ENCODE measurements around the gene SPINK9. TPM values are rescaled to one million over a fixed set of nuclear protein-coding genes. Genes with fewer than 3 reads are reported as not detected.

Gene SPINK9
- total RNA-seq, 1 donor from 2014 or later, result not detected

GRCh38 chr5:148309746-148310145, 25.6 kb upstream of the SPINK9 start:
- H3K4me3 Mint-ChIP-seq (ENCODE audit: unreplicated experiment), result no peak overlapping the region
- H3K27me3 ChIP-seq (ENCODE audit: insufficient read depth, low read length), result no peaks in the 10 kb centered on the region
- no peak for FAIRE-seq

GRCh38 chr5:148311484-148311883, 23.9 kb upstream of the SPINK9 start:
- Mint-ChIP-seq H3K4me1 (ENCODE audit: low read depth, unreplicated experiment) (no peaks in the 10 kb centered on the region), H3K36me3 (ENCODE audit: low read depth, unreplicated experiment) (no peaks in the 10 kb centered on the region), H3K9me3 (ENCODE audit: unreplicated experiment) (peaks cover 5% of the 10 kb centered on the region), H3K4me3 (ENCODE audit: unreplicated experiment) (no peak overlapping the region), H3K27me3 (ENCODE audit: low read depth, unreplicated experiment) (no peaks in the 10 kb centered on the region), H3K27ac (ENCODE audit: unreplicated experiment) (no peak overlapping the region)
- FAIRE-seq, result no peak
- no peaks in the 10 kb centered on the region for H3K27me3 ChIP-seq (ENCODE audit: insufficient read depth, low read length)
- TF ChIP-seq CTCF (IDR thresholded peaks at IDR 0.05; ENCODE audit: insufficient read depth, low read depth, low read length), result no peak
- TF ChIP-seq EZH2 (IDR thresholded peaks at IDR 0.05; ENCODE audit: insufficient read depth, low read length), result no peak
- no peak overlapping the region for H3K4me2 ChIP-seq (ENCODE audit: low read length)
- H3K9ac ChIP-seq (ENCODE audit: low read length), result no peak overlapping the region
- no peaks in the 10 kb centered on the region for H3K9me3 ChIP-seq (ENCODE audit: insufficient read depth, low read depth, low read length)
- no peak for DNase-seq (ENCODE audit: low read depth)
- no peaks in the 10 kb centered on the region for H3K79me2 ChIP-seq (ENCODE audit: insufficient read depth, low read length)
- no peaks in the 10 kb centered on the region for H3K4me1 ChIP-seq (ENCODE audit: insufficient read depth, low read length)
- no peaks in the 10 kb centered on the region for H4K20me1 ChIP-seq (ENCODE audit: insufficient read depth, low read length)
- H3K36me3 ChIP-seq (ENCODE audit: insufficient read depth, low read length), result no peaks in the 10 kb centered on the region
- no peak overlapping the region for H3K4me3 ChIP-seq (ENCODE audit: insufficient read depth, low read depth, low read length)
- no peak overlapping the region for H3K27ac ChIP-seq (ENCODE audit: low read depth, low read length)
- H2AFZ ChIP-seq (ENCODE audit: low read depth, low read length), result no peak overlapping the region

More at GRCh38 chr5:148309746-148310145, 25.6 kb upstream of the SPINK9 start:
- H3K9ac ChIP-seq (ENCODE audit: low read length), result no peak overlapping the region
- Mint-ChIP-seq H3K36me3 (ENCODE audit: low read depth, unreplicated experiment) (no peaks in the 10 kb centered on the region), H3K27ac (ENCODE audit: unreplicated experiment) (no peak overlapping the region), H3K4me1 (ENCODE audit: low read depth, unreplicated experiment) (no peaks in the 10 kb centered on the region), H3K9me3 (ENCODE audit: unreplicated experiment) (peaks cover 5% of the 10 kb centered on the region), H3K27me3 (ENCODE audit: low read depth, unreplicated experiment) (no peaks in the 10 kb centered on the region)
- H3K9me3 ChIP-seq (ENCODE audit: insufficient read depth, low read depth, low read length), result no peaks in the 10 kb centered on the region
- DNase-seq (ENCODE audit: low read depth), result no peak
- no peak overlapping the region for H3K4me3 ChIP-seq (ENCODE audit: insufficient read depth, low read depth, low read length)
- H3K27ac ChIP-seq (ENCODE audit: low read depth, low read length), result no peak overlapping the region
- no peak overlapping the region for H2AFZ ChIP-seq (ENCODE audit: low read depth, low read length)
- no peaks in the 10 kb centered on the region for H3K79me2 ChIP-seq (ENCODE audit: insufficient read depth, low read length)
- H3K36me3 ChIP-seq (ENCODE audit: insufficient read depth, low read length), result no peaks in the 10 kb centered on the region
- no peaks in the 10 kb centered on the region for H3K4me1 ChIP-seq (ENCODE audit: insufficient read depth, low read length)
- no peak overlapping the region for H3K4me2 ChIP-seq (ENCODE audit: low read length)
- TF ChIP-seq CTCF (IDR thresholded peaks at IDR 0.05; ENCODE audit: insufficient read depth, low read depth, low read length) (no peak), EZH2 (IDR thresholded peaks at IDR 0.05; ENCODE audit: insufficient read depth, low read length) (no peak)
- no peaks in the 10 kb centered on the region for H4K20me1 ChIP-seq (ENCODE audit: insufficient read depth, low read length)

GRCh38 chr5:148312153-148312552, 23.2 kb upstream of the SPINK9 start, which contains the start of gene SPINK7:
Gene SPINK7, plus strand, starts transcription at chr5:148312423. Its CDS starts 61 bp downstream, at chr5:148312484.
- Histone ChIP-seq H3K9ac (ENCODE audit: low read length) (no peak within 1 kb of the TSS), H3K36me3 (ENCODE audit: insufficient read depth, low read length) (no peaks in the 10 kb centered on the region), H3K79me2 (ENCODE audit: insufficient read depth, low read length) (no peaks in the 10 kb centered on the region), H3K27ac (ENCODE audit: low read depth, low read length) (no peak within 1 kb of the TSS), H3K9me3 (ENCODE audit: insufficient read depth, low read depth, low read length) (no peaks in the 10 kb centered on the region), H3K27me3 (ENCODE audit: insufficient read depth, low read length) (no peaks in the 10 kb centered on the region), H3K4me3 (ENCODE audit: insufficient read depth, low read depth, low read length) (no peak within 1 kb of the TSS), H4K20me1 (ENCODE audit: insufficient read depth, low read length) (no peaks in the 10 kb centered on the region), H2AFZ (ENCODE audit: low read depth, low read length) (no peak within 1 kb of the TSS), H3K4me1 (ENCODE audit: insufficient read depth, low read length) (no peaks in the 10 kb centered on the region), H3K4me2 (ENCODE audit: low read length) (no peak within 1 kb of the TSS)
- no peak for DNase-seq (ENCODE audit: low read depth)
- no peak within 1 kb of the TSS for H3K4me3 Mint-ChIP-seq (ENCODE audit: unreplicated experiment)
- no peak within 1 kb of the TSS for H3K27ac Mint-ChIP-seq (ENCODE audit: unreplicated experiment)
- peaks cover 5% of the 10 kb centered on the region for H3K9me3 Mint-ChIP-seq (ENCODE audit: unreplicated experiment)
- H3K27me3 Mint-ChIP-seq (ENCODE audit: low read depth, unreplicated experiment), result no peaks in the 10 kb centered on the region
- H3K36me3 Mint-ChIP-seq (ENCODE audit: low read depth, unreplicated experiment), result no peaks in the 10 kb centered on the region
- no peak for TF ChIP-seq EZH2 (IDR thresholded peaks at IDR 0.05; ENCODE audit: insufficient read depth, low read length)
- TF ChIP-seq CTCF (IDR thresholded peaks at IDR 0.05; ENCODE audit: insufficient read depth, low read depth, low read length), result no peak
- no peaks in the 10 kb centered on the region for H3K4me1 Mint-ChIP-seq (ENCODE audit: low read depth, unreplicated experiment)
- no peak for FAIRE-seq
